GM19468 (cell line): ENCODE measurements around the gene COPS6.
A peak's percentile ranks its signal among the peaks of the same experiment; 100 is the strongest.

Experiments
- ATAC-seq: cut with Tn5 transposase; IDR thresholded peaks from one replicate; pipeline ENCODE4 v1.9.1; 2021; ENCODE audit warnings: mild to moderate bottlenecking, moderate library complexity, moderate number of reproducible peaks; ENCODE audit not compliant: unreplicated experiment; ENCODE audit errors: extremely low read depth

COPS6 gene

GRCh38 chr7:100077205-100077604, 11.6 kb upstream of the COPS6 start:
- no peak for ATAC-seq

GRCh38 chr7:100079024-100079560, 9.7 kb upstream of the COPS6 start:
- no peak for ATAC-seq

- ATAC-seq: no peak
Measured at GRCh38 chr7:100080907-100081534, 7.7 kb upstream of the COPS6 start.

GRCh38 chr7:100081535-100082102, 7.2 kb upstream of the COPS6 start, which contains the start of gene ZNF3:
Gene ZNF3, minus strand, starts transcription at chr7:100081723. Its CDS starts 4,366 bp downstream, at chr7:100077357.
- ATAC-seq: peak; percentile 63

- no peak for ATAC-seq
Measured at GRCh38 chr7:100082978-100083377, 5.8 kb upstream of the COPS6 start.

- no peak for ATAC-seq
Measured at GRCh38 chr7:100085515-100085914, 3.3 kb upstream of the COPS6 start.

- ATAC-seq: no peak
Measured at GRCh38 chr7:100087055-100087750, 1.6 kb upstream of the COPS6 start.

GRCh38 chr7:100088095-100088620, 611 bp upstream of the COPS6 start:
- no peak for ATAC-seq

- ATAC-seq: no peak
Measured at GRCh38 chr7:100089458-100090196, 858 bp downstream of the COPS6 start.

- no peak for ATAC-seq
Measured at GRCh38 chr7:100090527-100091410, 2.0 kb downstream of the COPS6 start.

GRCh38 chr7:100091411-100092181, 2.8 kb downstream of the COPS6 start:
- no peak for ATAC-seq

GRCh38 chr7:100093054-100093453, 4.3 kb downstream of the COPS6 start:
- no peak for ATAC-seq

GRCh38 chr7:100093498-100093897, 4.7 kb downstream of the COPS6 start:
- no peak for ATAC-seq

GRCh38 chr7:100093925-100094486, 5.2 kb downstream of the COPS6 start:
- no peak for ATAC-seq

- ATAC-seq: no peak
Measured at GRCh38 chr7:100095289-100095688, 6.5 kb downstream of the COPS6 start.

GRCh38 chr7:100095704-100096103, 6.9 kb downstream of the COPS6 start:
- ATAC-seq: no peak

- no peak for ATAC-seq
Measured at GRCh38 chr7:100098913-100099312, 10.1 kb downstream of the COPS6 start.

GRCh38 chr7:100099452-100099851, 10.7 kb downstream of the COPS6 start:
- ATAC-seq: no peak
